Endothelial cell of umbilical vein (primary cell): ENCODE data around the gene MAEL. TPM values are rescaled to one million over a fixed set of nuclear protein-coding genes. Genes with fewer than 3 reads are reported as not detected.

Experiments
- BruUV-seq: library from RNA; stranded (reverse); fragments of 400-500 nt; replicated peaks from 2 replicates; lab custom pipeline; 2021; lab: Mats Ljungman, UMichigan
- CTCF ChIA-PET: fragments of 300-600, 350-600 bp; sonication (Branson Sonifier 250); formaldehyde crosslinking; loops from one replicate; lab custom pipeline; 2021; ENCODE audit warnings: antibody characterized with exemption, inconsistent platforms; lab: Charles Lee
- POLR2A ChIA-PET: fragments of 300-600, 350-600 bp; sonication (Branson Sonifier 250); formaldehyde crosslinking; loops from one replicate; lab custom pipeline; 2021; ENCODE audit warnings: antibody characterized with exemption, inconsistent platforms; lab: Charles Lee
- DNase-seq: peaks from one replicate; pipeline ENCODE4 v3.0.0-alpha.2; 2011; ENCODE audit warnings: low read depth, low spot score
- FAIRE-seq: peaks from 2 replicates; lab custom pipeline; 2011; peaks lifted over from hg19 to GRCh38; lab: Jason Lieb, UNC
- H2AFZ ChIP-seq: 2 replicates; pipeline ENCODE4 v1.6.0; 2012; ENCODE audit warnings: low read depth, low read length, control low read depth, inconsistent platforms
- H3K27ac ChIP-seq: 2 replicates; pipeline ENCODE4 v1.5.1; 2011; ENCODE audit warnings: low read depth, mild to moderate bottlenecking, control low read depth, low read length, moderate library complexity; ENCODE audit not compliant: insufficient read depth
- H3K27me3 ChIP-seq, 2 experiments: 2 replicates each; pipeline versions ENCODE4 v1.6.0 to v1.6.1; 2011; ENCODE audit warnings: low read length in 2 of 2, mixed read lengths in 1 of 2; ENCODE audit not compliant: control insufficient read depth in 2 of 2, insufficient read depth in 2 of 2
- H3K36me3 ChIP-seq, 2 experiments: 2 replicates in 1 of 2; 3 replicates in 1 of 2; pipeline ENCODE4 v1.5.1; 2011; ENCODE audit warnings: low read length in 2 of 2, mild to moderate bottlenecking in 1 of 2, moderate library complexity in 1 of 2; ENCODE audit not compliant: control insufficient read depth in 2 of 2, insufficient read depth in 2 of 2; ENCODE audit errors: extremely low read depth in 1 of 2
- H3K4me1 ChIP-seq: 3 replicates; pipeline ENCODE4 v1.5.1; 2011; ENCODE audit warnings: mild to moderate bottlenecking, low read length; ENCODE audit not compliant: control insufficient read depth, insufficient read depth; ENCODE audit errors: extremely low read depth
- H3K4me2 ChIP-seq: 2 replicates; pipeline ENCODE4 v1.6.1; 2011; ENCODE audit warnings: low read length, control low read depth, mixed read lengths; ENCODE audit not compliant: insufficient read depth
- H3K4me3 ChIP-seq, 3 experiments: fragments of 200-600 bp in 1 of 3; sonication (generic), shearing (Covaris generic) in 1 of 3; replicated peaks in 1 of 3; 2 replicates each; pipeline ENCODE4 v1.5.1; 2011 to 2016; ENCODE audit warnings: control low read depth in 3 of 3, low read length in 3 of 3, mild to moderate bottlenecking in 2 of 3, inconsistent platforms in 1 of 3, low read depth in 1 of 3, moderate library complexity in 1 of 3; ENCODE audit not compliant: insufficient read depth in 1 of 3
- H3K79me2 ChIP-seq: 2 replicates; pipeline ENCODE4 v1.6.0; 2012; ENCODE audit warnings: low read length, inconsistent platforms; ENCODE audit not compliant: control insufficient read depth, insufficient read depth
- H3K9ac ChIP-seq: replicated peaks from 2 replicates; pipeline ENCODE3; 2011; ENCODE audit warnings: low read length, control low read depth; ENCODE audit not compliant: insufficient read depth; ENCODE audit errors: extremely low read depth
- H3K9me1 ChIP-seq: replicated peaks from 3 replicates; pipeline ENCODE4 v1.6.0; 2011; ENCODE audit warnings: mild to moderate bottlenecking, low read length; ENCODE audit not compliant: control insufficient read depth, insufficient read depth; ENCODE audit errors: extremely low read depth
- H3K9me3 ChIP-seq: replicated peaks from 2 replicates; pipeline ENCODE4 v1.5.1; 2012; ENCODE audit warnings: low read length, inconsistent platforms; ENCODE audit not compliant: control insufficient read depth, insufficient read depth
- H4K20me1 ChIP-seq: replicated peaks from 2 replicates; pipeline ENCODE3; 2011; ENCODE audit warnings: mild to moderate bottlenecking, low read length; ENCODE audit not compliant: control insufficient read depth, insufficient read depth; ENCODE audit errors: extremely low read depth
- EZH2 ChIP-seq: IDR thresholded peaks from 2 replicates; pipeline ENCODE4 v1.6.1; 2012; ENCODE audit warnings: borderline replicate concordance, low read depth, mild to moderate bottlenecking, moderate library complexity, low read length, inconsistent platforms; ENCODE audit not compliant: severe bottlenecking
- FOS ChIP-seq: IDR thresholded peaks from 2 replicates; pipeline ENCODE4 v1.6.1; 2011; ENCODE audit warnings: mild to moderate bottlenecking, low read length, moderate library complexity, borderline replicate concordance; ENCODE audit not compliant: insufficient read depth
- GATA2 ChIP-seq: IDR thresholded peaks from 2 replicates; pipeline ENCODE4 v1.7.0; 2011; ENCODE audit warnings: low read depth, mild to moderate bottlenecking, moderate library complexity, mixed read lengths, low read length; ENCODE audit not compliant: insufficient read length, insufficient read depth
- JUN ChIP-seq: IDR thresholded peaks from 2 replicates; pipeline ENCODE4 v1.6.1; 2011; ENCODE audit warnings: borderline replicate concordance, low read depth; ENCODE audit not compliant: insufficient read length, insufficient read depth
- MAX ChIP-seq: IDR thresholded peaks from 2 replicates; pipeline ENCODE4 v1.6.1; 2011; ENCODE audit not compliant: insufficient read depth, insufficient read length
- MYC ChIP-seq: IDR thresholded peaks from one replicate; pipeline ENCODE4 v1.6.1; 2011; ENCODE audit warnings: mild to moderate bottlenecking, low read depth, low read length
- POLR2A ChIP-seq: IDR thresholded peaks from 2 replicates; pipeline ENCODE4 v1.6.1; 2012; ENCODE audit warnings: low read depth, mild to moderate bottlenecking, control low read depth, low read length
- POLR2AphosphoS5 ChIP-seq: IDR thresholded peaks from 2 replicates; pipeline ENCODE4 v1.6.1; 2012; ENCODE audit warnings: low read depth, mild to moderate bottlenecking, control low read depth, low read length, moderate library complexity; ENCODE audit not compliant: insufficient read depth
- dilution Hi-C: fragments of 300-500 bp; cut with MboI; formaldehyde crosslinking; loops from one replicate; pipeline ENCODE4 v1.15.0; 2019; ENCODE audit warnings: low sequenced_read_pairs; ENCODE audit not compliant: extremely low pct_ligation_motif_present
- intact Hi-C: fragments of 100-400 bp; cut with micrococcal nuclease; formaldehyde crosslinking; loops from one replicate; pipeline ENCODE4 v1.10.0; 2022
- polyA plus RNA-seq, 4 experiments: library from polyadenylated mRNA; depleted of rRNA in 3 of 4; stranded (reverse) in 3 of 4; unstranded in 1 of 4; fragments of >200 nt; gene quantifications; 2 replicates each; pipeline versions ENCODE4 v1.2.1 to v1.2.3, GENCODE V29; 2011 to 2012; ENCODE audit warnings: missing spikeins in 1 of 4
- total RNA-seq: library from RNA; stranded (reverse); gene quantifications from 2 replicates; pipeline ENCODE4 v1.2.3, GENCODE V29; 2021
- TF ChIP-seq, protein P1 (sequence below), 2 donors: IDR thresholded peaks; 1 replicate in 1 of 2; 2 replicates in 1 of 2; pipeline ENCODE4 v1.5.1; 2011; ENCODE audit warnings: low read length in 2 of 2, mild to moderate bottlenecking in 2 of 2, moderate library complexity in 2 of 2, control low read depth in 1 of 2, inconsistent platforms in 1 of 2, low read depth in 1 of 2; ENCODE audit not compliant: insufficient read depth in 1 of 2; ENCODE audit errors: extremely low read depth in 1 of 2

Gene MAEL
- total and polyA plus RNA-seq, 2 donors (not counting 3 experiments of a cell fraction or from before 2014, with no cell fraction given): 0.04 TPM; not detected in 1

- H4K20me1 ChIP-seq: no peaks in the 10 kb centered on the region
- no peak overlapping the region for H3K9ac ChIP-seq
- H3K4me2 ChIP-seq: no peak overlapping the region
- H3K9me3 ChIP-seq: no peaks in the 10 kb centered on the region
- ChIA-PET POLR2A (no interaction called here), CTCF (no interaction called here)
- no peak for TF ChIP-seq EZH2
- no peak for TF ChIP-seq POLR2AphosphoS5
- no peak for TF ChIP-seq GATA2
- no peak for TF ChIP-seq FOS
- TF ChIP-seq MAX: no peak
- TF ChIP-seq, protein P1, sequence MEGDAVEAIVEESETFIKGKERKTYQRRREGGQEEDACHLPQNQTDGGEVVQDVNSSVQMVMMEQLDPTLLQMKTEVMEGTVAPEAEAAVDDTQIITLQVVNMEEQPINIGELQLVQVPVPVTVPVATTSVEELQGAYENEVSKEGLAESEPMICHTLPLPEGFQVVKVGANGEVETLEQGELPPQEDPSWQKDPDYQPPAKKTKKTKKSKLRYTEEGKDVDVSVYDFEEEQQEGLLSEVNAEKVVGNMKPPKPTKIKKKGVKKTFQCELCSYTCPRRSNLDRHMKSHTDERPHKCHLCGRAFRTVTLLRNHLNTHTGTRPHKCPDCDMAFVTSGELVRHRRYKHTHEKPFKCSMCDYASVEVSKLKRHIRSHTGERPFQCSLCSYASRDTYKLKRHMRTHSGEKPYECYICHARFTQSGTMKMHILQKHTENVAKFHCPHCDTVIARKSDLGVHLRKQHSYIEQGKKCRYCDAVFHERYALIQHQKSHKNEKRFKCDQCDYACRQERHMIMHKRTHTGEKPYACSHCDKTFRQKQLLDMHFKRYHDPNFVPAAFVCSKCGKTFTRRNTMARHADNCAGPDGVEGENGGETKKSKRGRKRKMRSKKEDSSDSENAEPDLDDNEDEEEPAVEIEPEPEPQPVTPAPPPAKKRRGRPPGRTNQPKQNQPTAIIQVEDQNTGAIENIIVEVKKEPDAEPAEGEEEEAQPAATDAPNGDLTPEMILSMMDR (IDR thresholded peaks at IDR 0.05; ENCODE audit: extremely low read depth in 1 of 2, insufficient read depth in 1 of 2, low read depth in 1 of 2, low read length in 2 of 2): no peak
- no peak for TF ChIP-seq MYC
- no peak for TF ChIP-seq JUN
- no peak for TF ChIP-seq POLR2A
- H2AFZ ChIP-seq: no peak overlapping the region
- H3K9me1 ChIP-seq: no peaks in the 10 kb centered on the region
- intact Hi-C loops: no loop called here
- H3K4me3 ChIP-seq: no peak overlapping the region
- no peak for DNase-seq
- no TSS peak for BruUV-seq
- dilution Hi-C loops: no loop called here
- H3K27ac ChIP-seq: no peak overlapping the region
- no peak for FAIRE-seq
- H3K79me2 ChIP-seq: no peaks in the 10 kb centered on the region
- H3K4me1 ChIP-seq: no peaks in the 10 kb centered on the region
- H3K27me3 ChIP-seq: no peaks in the 10 kb centered on the region
- no peaks in the 10 kb centered on the region for H3K36me3 ChIP-seq
Measured at GRCh38 chr1:166960858-166961474, 28.1 kb upstream of the MAEL start.
